Mucosa of descending colon (tissue), 3 donors: Measurements from ENCODE around the gene ASXL2. TPM values are rescaled to one million over a fixed set of nuclear protein-coding genes. Genes with fewer than 3 reads are reported as not detected.

ENCODE experiments used
- ATAC-seq: fragments of 200-7000 bp; cut with Tn5 transposase; one replicate; pipeline ENCODE4 v1.9.1; 2020; ENCODE audit warnings: mild to moderate bottlenecking, moderate library complexity
- DNase-seq, 3 donors: peaks; one replicate each; pipeline ENCODE4 v3.0.0-alpha.2; 2020
- H3K36me3 ChIP-seq: fragments of 200-600 bp; one replicate; pipeline ENCODE4 v1.8.0; 2021; ENCODE audit warnings: low read depth, mild to moderate bottlenecking
- H3K4me1 ChIP-seq: fragments of 200-600 bp; one replicate; pipeline ENCODE4 v1.8.0; 2021; ENCODE audit warnings: low read depth, mild to moderate bottlenecking
- H3K4me3 ChIP-seq: fragments of 200-600 bp; one replicate; pipeline ENCODE4 v1.8.0; 2021; ENCODE audit warnings: mild to moderate bottlenecking
- H3K9me3 ChIP-seq: fragments of 200-600 bp; one replicate; pipeline ENCODE4 v1.8.0; 2021; ENCODE audit warnings: mild to moderate bottlenecking
- intact Hi-C, 2 donors: fragments of 100-400 bp; cut with DNase I in 1 of 2; cut with micrococcal nuclease in 1 of 2; formaldehyde crosslinking; loops; one replicate each; pipeline versions ENCODE4 v1.11.0 to v1.11.1; 2022; cut with DNase I, micrococcal nuclease
- total RNA-seq, 3 donors: library from RNA; stranded (reverse); fragmentation: NEBNext Ultra II Directional in 2 of 3; extraction: Animal tissue kit (Norgen Biotek cat#: 25700) in 2 of 3; gene quantifications; one replicate each; pipeline versions ENCODE4 v1.2.1 to v1.2.4, GENCODE V29; 2021 to 2023
- TF ChIP-seq, protein P1 (sequence below): fragments of 200-600 bp; IDR thresholded peaks from one replicate; pipeline ENCODE4 v1.8.0; 2022; ENCODE audit warnings: antibody characterized with exemption, mild to moderate bottlenecking
- donor health status: DM: no; HTN: no; CAD: no; lungs with moderate emphysema.
- donor health status: DM: no; HTN: no; CAD: no.
- donor health status: DM: no; HTN: yes; CAD: no.

ASXL2 gene
- total RNA-seq, 3 donors from 2014 or later, result 29.9 to 39.2 (median 33.4) TPM

DNA sequence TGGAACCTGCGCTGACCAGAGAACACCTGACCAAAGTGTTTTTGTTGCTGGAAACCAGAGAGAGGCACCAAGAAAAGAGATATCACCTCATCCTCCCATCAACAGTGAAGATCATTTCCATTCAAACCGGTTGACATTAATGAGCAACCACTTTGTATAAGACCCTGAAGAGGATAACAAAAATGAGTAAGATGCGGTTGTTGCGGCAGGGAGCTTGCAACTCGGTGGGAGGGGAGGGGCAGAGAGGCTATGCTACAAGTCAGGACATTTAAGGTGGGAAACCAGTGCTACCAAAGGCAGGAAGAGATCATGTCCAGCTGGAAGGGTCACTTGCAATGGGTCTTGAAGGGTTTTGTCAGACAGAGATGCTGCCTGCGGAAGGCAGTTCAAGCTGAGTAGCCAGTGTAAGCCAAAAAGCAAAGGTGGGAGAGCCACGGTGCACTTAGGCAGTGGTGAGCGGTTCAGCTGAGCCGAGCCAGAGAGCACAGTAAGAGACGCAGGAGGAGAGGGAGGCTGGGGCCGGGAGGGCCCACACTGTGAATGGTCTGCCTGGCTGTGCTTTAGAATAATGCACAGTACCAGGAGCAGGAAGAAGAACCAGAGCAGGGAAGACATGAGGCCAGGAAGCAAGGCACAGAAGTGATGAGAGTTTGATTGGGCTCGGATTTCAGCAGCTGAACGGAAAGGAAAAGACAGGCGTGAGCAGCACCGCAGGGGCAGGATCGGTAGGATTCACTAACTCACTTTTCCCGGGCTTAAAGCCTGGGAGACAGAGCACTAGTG is 180.5 kb downstream of the ASXL2 start:
- Histone ChIP-seq H3K36me3 (no peaks in the 10 kb centered on the region), H3K4me1 (no peaks in the 10 kb centered on the region), H3K4me3 (no peak overlapping the region), H3K9me3 (no peaks in the 10 kb centered on the region)
- ATAC-seq (no peak), DNase-seq (no peak)
- intact Hi-C loops, result no loop called here
- TF ChIP-seq, protein P1, sequence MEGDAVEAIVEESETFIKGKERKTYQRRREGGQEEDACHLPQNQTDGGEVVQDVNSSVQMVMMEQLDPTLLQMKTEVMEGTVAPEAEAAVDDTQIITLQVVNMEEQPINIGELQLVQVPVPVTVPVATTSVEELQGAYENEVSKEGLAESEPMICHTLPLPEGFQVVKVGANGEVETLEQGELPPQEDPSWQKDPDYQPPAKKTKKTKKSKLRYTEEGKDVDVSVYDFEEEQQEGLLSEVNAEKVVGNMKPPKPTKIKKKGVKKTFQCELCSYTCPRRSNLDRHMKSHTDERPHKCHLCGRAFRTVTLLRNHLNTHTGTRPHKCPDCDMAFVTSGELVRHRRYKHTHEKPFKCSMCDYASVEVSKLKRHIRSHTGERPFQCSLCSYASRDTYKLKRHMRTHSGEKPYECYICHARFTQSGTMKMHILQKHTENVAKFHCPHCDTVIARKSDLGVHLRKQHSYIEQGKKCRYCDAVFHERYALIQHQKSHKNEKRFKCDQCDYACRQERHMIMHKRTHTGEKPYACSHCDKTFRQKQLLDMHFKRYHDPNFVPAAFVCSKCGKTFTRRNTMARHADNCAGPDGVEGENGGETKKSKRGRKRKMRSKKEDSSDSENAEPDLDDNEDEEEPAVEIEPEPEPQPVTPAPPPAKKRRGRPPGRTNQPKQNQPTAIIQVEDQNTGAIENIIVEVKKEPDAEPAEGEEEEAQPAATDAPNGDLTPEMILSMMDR, result no peak

DNA sequence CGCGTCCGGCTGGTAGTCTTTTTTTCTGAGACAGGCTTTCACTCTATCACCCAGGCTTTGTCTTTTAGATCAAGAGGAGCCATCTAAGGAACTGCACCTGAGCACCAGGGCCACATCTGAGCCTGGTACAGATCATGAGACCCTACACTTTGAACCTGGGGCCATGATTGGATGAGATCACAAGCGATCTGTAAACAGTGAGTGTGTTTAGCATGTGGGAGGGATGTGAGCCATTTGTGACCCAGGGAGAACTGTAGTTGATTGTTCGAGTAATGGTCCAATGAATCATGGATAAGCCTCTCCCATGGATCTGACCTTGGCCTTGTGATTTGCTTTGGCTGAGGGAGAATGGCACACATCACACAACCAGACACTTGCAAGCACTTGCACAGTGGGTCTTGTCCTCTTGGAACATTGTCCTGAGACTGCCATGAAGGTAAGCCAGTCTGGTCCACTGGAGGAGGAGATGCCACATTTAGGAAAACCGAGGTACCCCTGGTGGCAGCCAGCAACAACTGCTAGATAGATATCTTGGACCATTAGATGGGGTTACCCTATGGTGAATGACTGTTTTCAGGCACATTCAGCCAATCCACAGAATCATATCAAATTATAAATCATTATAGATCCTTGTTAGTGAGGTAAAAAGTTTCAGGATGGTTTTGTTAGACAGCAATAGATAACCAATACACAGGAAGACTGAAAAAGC is 185.4 kb downstream of the ASXL2 start:
- Histone ChIP-seq H3K9me3 (no peaks in the 10 kb centered on the region), H3K4me3 (no peak overlapping the region), H3K4me1 (no peaks in the 10 kb centered on the region), H3K36me3 (no peaks in the 10 kb centered on the region)
- intact Hi-C loops, result no loop called here
- DNase-seq, result no peak
- TF ChIP-seq, protein P1, result no peak
- ATAC-seq, result no peak

DNA sequence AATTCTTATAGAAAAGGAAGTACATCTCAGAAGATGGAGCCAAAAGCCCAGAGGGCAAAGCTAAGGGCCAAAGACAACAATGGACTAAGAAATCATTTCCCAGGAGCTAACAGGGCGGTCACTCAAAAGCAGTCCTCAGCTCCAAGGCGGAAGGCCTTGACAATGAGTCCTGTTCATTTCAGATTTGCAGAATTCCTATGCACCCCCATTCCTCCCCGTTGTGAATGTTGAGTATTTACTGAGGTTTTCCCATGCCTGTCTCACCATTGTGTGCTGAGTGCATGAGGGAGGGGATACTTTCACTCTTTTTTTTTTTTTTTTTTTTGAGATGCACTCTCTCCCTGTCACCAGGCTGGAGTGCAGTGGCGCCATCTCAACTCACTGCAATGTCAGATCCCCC is 186.1 kb downstream of the ASXL2 start:
- DNase-seq (no peak), ATAC-seq (no peak)
- Histone ChIP-seq H3K4me3 (no peak overlapping the region), H3K9me3 (no peaks in the 10 kb centered on the region), H3K4me1 (no peaks in the 10 kb centered on the region), H3K36me3 (no peaks in the 10 kb centered on the region)
- intact Hi-C loops, result no loop called here
- TF ChIP-seq, protein P1, result no peak

DNA sequence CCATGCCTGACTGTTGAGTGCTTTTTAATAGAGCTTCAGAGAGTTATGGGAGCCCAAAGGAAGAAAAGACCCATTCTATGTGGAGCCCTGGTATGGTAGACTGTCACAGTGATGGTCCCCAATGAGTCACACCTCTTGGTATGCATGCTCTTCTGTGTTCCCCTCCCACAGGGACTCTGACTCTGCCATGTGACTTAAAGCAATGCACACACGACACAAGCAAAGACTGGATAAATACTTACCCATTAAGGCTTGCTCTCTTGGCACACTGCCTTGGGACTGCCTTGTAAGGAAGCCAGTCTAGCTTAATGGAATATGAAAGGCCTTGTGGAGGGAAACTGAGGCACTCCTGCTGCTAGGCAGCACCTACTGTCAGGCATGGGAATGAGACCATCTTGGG is 188.2 kb downstream of the ASXL2 start:
- DNase-seq (no peak), ATAC-seq (no peak)
- TF ChIP-seq, protein P1, result no peak
- intact Hi-C loops, result no loop called here
- Histone ChIP-seq H3K4me1 (no peaks in the 10 kb centered on the region), H3K4me3 (no peak overlapping the region), H3K36me3 (no peaks in the 10 kb centered on the region), H3K9me3 (no peaks in the 10 kb centered on the region)

DNA sequence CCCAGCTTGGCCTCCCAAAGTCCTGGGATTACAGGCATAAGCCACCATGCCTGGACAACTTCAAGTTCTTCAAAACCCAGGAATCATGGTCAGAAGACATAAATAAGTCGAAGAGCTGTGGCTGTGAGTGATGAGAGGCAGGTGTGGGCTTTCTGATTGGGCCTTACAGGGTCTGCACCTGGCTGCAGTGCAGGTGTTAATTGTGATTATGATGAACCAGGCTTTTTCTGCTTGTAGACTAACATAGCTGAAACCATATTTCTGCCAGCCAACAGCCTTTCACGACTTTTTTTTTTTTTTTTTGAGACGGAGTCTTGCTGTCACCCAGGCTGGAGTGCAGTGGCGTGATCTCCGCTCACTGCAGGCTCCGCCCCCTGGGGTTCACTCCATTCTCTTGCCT is 190.1 kb downstream of the ASXL2 start:
- H3K9me3 ChIP-seq, result no peaks in the 10 kb centered on the region
- no peaks in the 10 kb centered on the region for H3K36me3 ChIP-seq
- intact Hi-C loops, result no loop called here
- H3K4me1 ChIP-seq, result no peaks in the 10 kb centered on the region
- no peak for DNase-seq
- H3K4me3 ChIP-seq, result no peak overlapping the region
- TF ChIP-seq, protein P1, result no peak
- ATAC-seq, result no peak
